Epithelial cell of esophagus (primary cell): ENCODE measurements around the gene XYLT2.

ENCODE experiments used
- DNase-seq: peaks from one replicate; pipeline ENCODE4 v3.0.0; 2010; ENCODE audit warnings: low read depth
- H3K4me3 ChIP-seq: 2 replicates; pipeline ENCODE4 v1.5.1; 2011; ENCODE audit warnings: mild to moderate bottlenecking, low read length, control low read depth
- TF ChIP-seq, protein P1 (sequence below): IDR thresholded peaks from 2 replicates; pipeline ENCODE4 v1.5.1; 2011; ENCODE audit warnings: low read depth, mild to moderate bottlenecking, low read length, control low read depth, inconsistent platforms; ENCODE audit not compliant: insufficient read depth; ENCODE audit errors: missing control alignments

The XYLT2 gene

DNA sequence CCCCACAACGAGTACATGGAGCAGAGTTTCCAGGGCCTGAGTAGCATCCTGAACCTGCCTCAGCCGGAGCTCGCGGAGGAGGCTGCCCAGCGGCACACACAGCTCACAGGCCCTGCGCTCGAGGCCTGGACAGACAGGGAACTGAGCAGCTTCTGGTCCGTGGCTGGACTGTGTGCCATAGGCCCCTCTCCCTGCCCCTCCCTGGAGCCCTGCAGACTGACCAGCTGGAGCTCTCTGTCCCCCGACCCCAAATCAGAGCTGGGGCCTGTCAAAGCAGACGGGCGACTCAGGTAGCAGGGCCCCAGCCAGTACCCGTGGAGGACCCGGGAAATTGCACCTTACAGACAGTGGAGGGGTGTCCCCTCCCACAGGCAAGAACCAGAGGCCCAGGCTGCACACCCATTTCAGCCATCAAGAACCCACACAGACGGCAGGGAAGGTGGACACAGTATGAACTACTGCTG is 14.1 kb downstream of the XYLT2 start:
- TF ChIP-seq, protein P1, sequence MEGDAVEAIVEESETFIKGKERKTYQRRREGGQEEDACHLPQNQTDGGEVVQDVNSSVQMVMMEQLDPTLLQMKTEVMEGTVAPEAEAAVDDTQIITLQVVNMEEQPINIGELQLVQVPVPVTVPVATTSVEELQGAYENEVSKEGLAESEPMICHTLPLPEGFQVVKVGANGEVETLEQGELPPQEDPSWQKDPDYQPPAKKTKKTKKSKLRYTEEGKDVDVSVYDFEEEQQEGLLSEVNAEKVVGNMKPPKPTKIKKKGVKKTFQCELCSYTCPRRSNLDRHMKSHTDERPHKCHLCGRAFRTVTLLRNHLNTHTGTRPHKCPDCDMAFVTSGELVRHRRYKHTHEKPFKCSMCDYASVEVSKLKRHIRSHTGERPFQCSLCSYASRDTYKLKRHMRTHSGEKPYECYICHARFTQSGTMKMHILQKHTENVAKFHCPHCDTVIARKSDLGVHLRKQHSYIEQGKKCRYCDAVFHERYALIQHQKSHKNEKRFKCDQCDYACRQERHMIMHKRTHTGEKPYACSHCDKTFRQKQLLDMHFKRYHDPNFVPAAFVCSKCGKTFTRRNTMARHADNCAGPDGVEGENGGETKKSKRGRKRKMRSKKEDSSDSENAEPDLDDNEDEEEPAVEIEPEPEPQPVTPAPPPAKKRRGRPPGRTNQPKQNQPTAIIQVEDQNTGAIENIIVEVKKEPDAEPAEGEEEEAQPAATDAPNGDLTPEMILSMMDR: no peak
- DNase-seq: no peak
- no peak overlapping the region for H3K4me3 ChIP-seq

DNA sequence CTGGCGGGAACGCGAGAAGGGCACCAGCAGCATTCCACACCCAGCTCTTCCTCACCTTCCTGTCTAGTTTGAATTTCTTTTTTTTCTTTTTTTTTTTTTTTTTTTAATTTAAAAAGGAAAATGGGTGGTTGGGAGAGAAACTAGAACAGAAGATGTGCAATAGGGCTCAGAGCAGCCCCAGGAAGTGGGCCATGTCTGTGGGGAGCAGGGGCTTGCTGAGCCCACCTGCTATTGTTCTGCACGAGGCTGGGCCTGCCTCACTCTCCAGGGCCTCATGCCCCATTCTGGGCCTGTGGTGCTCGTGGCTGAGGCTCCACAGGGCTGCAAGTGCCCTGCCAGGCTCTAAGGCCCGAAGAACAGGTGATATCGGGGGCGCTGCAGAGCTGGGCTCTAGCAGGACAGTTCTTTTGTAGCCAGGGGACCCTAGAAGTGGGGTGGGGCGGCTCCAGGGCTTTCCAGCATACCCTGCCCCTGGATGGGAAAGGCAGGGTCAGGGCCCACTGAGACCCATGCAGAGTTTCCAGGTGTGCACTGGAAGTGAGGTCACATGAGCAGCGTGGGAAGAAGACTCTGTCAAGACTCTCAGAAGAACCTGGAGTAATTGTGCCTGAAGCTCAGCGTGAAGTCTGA is 14.7 kb downstream of the XYLT2 start:
- no peak overlapping the region for H3K4me3 ChIP-seq
- TF ChIP-seq, protein P1: no peak
- no peak for DNase-seq

DNA sequence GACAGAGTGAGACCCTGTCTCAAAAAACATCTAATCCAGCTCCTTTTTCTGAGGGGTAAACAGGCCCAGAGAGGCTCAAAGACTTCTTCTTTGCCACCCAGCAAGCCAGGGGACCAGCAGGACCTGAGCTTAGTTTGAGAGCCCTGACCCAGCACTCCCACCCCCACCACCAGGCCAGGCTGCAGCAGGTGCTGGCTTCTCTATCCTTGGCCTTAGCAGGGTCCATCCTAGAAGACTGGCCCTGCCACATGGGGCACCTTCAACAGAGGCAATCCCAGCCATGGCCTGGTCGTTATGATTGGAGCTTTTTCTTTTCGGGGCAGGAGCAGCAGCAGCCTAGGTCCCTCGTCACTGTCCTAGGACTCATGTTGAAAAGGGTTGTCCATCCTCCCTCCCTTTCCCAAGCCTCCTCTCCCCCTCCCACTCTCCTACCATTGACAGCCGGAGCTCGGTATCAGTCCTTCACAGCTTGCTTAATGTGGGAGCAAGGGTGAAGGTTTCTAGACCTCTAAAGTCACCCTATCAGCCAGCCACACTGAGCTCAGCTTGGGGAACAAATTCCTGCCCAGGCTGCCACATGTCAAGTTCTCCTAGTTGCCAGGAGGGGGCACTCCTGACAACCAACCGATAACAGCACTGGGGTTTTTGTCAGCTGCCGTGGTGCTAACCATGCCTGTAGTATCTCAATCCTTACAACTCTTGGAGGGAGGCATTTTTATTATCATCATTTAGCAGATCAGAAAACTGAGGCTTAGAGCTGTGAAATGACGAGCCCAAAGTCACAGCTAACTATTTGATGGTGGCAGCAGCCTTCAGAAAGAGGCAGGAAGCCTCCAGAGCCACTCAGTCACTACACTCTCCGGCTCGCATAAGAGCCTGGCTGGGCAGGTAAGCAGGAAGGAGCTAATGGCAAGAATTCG is 15.9 kb downstream of the XYLT2 start:
- TF ChIP-seq, protein P1: peak; percentile 81
- DNase-seq: peak; percentile 78
- H3K4me3 ChIP-seq: no peak overlapping the region

DNA sequence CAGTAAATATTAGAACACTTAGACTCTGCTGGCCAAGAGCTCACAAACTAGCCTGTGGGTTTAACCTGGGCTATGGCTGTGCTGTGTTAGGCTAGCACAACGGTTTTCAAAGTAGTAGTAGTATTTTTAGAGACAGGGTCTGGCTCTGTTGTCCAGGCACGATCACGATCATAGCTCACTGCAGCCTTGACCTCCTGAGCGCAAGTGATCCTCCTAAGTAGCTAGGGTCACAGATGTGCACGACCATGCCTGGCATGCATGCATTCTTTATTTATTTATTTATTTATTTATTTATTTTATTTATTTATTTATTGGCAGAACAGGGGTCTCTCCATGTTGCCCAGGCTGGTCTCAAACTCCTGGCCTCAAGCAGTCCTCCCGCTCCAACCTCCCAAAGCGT is 16.7 kb downstream of the XYLT2 start:
- TF ChIP-seq, protein P1: no peak
- H3K4me3 ChIP-seq: no peak overlapping the region
- no peak for DNase-seq

DNA sequence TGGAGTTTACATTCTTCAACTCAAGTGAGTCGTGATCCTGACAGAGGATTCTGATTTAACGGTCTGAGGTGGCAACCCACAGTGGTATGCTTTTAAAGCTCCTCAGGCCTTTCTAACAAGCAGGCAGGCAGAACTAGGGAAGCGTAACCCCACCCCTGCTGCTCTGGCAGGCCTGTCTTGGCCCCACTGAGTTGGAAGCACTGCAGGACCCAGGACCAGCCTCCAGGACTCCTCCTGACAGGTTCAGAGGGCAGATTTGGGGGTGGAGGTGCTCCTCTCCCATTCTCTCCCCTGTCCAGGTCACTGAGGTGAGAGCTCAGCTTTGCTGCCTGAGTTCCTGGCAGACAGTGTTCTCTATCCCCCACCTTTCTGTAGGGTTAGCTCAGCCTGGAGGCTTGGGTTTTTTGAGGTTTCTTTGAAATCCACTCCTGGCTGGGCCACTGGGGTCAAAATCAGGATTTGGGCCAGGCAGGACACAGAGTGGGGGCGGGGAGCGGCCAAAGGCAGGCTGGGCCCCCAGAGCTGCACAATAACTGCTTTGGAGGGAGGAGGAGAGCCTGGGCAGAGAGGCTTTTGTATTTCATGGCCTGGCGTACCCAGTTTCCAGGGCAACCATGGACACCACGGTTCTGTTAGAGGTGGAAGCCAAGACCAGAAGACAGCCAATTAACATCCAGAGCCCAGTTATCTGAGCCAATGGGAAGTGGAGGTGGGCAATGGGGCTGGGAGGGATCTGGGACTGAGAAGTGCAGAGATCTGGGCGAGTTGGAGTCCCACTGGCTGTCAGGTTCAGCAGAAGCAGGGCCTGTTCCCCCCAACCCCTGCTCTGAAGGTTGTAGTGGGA is 17.5 kb downstream of the XYLT2 start:
- no peak overlapping the region for H3K4me3 ChIP-seq
- TF ChIP-seq, protein P1: no peak
- DNase-seq: no peak

DNA sequence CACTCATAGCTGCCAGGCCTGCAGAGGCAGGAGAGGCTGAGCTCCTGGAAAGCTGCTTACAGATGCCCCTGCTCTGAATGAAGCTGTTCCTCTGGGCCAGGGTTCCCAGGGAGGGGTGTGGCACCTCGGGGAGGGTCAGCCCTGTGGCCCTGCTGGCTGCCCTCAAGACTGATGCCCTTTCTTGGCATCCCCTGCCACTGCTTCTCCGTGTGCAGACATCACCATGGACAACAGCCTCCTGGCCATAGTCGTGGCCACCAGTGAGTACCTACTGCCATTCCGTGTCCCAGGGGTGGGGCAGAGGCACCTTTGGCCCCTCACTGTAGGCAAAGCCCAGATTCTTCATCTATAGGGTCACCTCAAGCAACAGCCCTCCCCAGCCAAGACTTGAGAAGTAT is 18.1 kb downstream of the XYLT2 start:
- no peak for DNase-seq
- no peak overlapping the region for H3K4me3 ChIP-seq
- TF ChIP-seq, protein P1: no peak
